CD4-positive, alpha-beta T cell (primary cell): ENCODE data around the gene GRIN3A. TPM values are rescaled to one million over a fixed set of nuclear protein-coding genes. Genes with fewer than 3 reads are reported as not detected.

ENCODE experiments used
- ATAC-seq: fragments of 200-7000 bp; cut with Tn5 transposase; one replicate; pipeline ENCODE4 v1.10.0; 2022; ENCODE audit warnings: mild to moderate bottlenecking; ENCODE audit not compliant: poor library complexity
- CTCF ChIA-PET: fragments of 350-600 bp; sonication (Branson Sonifier 250); formaldehyde crosslinking; loops from one replicate; lab custom pipeline; 2021; ENCODE audit warnings: antibody characterized with exemption, inconsistent platforms; lab: Charles Lee
- POLR2A ChIA-PET: fragments of 350-600 bp; sonication (Branson Sonifier 250); formaldehyde crosslinking; loops from one replicate; lab custom pipeline; 2021; ENCODE audit warnings: antibody characterized with exemption, inconsistent platforms; lab: Charles Lee
- DNase-seq, 14 experiments: peaks; one replicate each; pipeline ENCODE4 v3.0.0-alpha.2; 2013 to 2020; ENCODE audit warnings: mixed read lengths in 2 of 14
- H3K27ac ChIP-seq, 2 donors: one replicate each; pipeline versions ENCODE4 v1.5.1 to v1.7.0; 2013; ENCODE audit warnings: low read length in 2 of 2, low read depth in 1 of 2, mild to moderate bottlenecking in 1 of 2
- H3K27me3 ChIP-seq, 2 experiments: 1 replicate in 1 of 2; 2 replicates in 1 of 2; pipeline versions ENCODE4 v1.6.1 to v1.7.0; 2013; ENCODE audit warnings: low read length in 2 of 2, control low read depth in 1 of 2, mild to moderate bottlenecking in 1 of 2, moderate library complexity in 1 of 2; ENCODE audit not compliant: insufficient read depth in 2 of 2, control insufficient read depth in 1 of 2
- H3K36me3 ChIP-seq: one replicate; pipeline ENCODE4 v1.6.1; 2013; ENCODE audit warnings: low read length, control low read depth; ENCODE audit not compliant: insufficient read depth
- H3K4me1 ChIP-seq: one replicate; pipeline ENCODE4 v1.6.1; 2013; ENCODE audit warnings: low read length, control low read depth; ENCODE audit not compliant: insufficient read depth
- H3K4me3 ChIP-seq: one replicate; pipeline ENCODE4 v1.5.1; 2013; ENCODE audit warnings: mild to moderate bottlenecking, low read length, moderate library complexity
- H3K9me3 ChIP-seq, 2 experiments: 1 replicate in 1 of 2; 2 replicates in 1 of 2; pipeline versions ENCODE4 v1.6.1 to v1.7.0; 2013; ENCODE audit warnings: low read length in 2 of 2, mild to moderate bottlenecking in 2 of 2, control low read depth in 1 of 2, moderate library complexity in 1 of 2; ENCODE audit not compliant: control insufficient read depth in 1 of 2, insufficient read depth in 1 of 2
- H3K27ac Mint-ChIP-seq: one replicate; pipeline ENCODE4 v1.8.0; 2020; ENCODE audit warnings: mixed read lengths
- H3K27me3 Mint-ChIP-seq: one replicate; pipeline ENCODE4 v1.8.0; 2021; ENCODE audit warnings: mixed read lengths
- H3K36me3 Mint-ChIP-seq: one replicate; pipeline ENCODE4 v1.8.0; 2021; ENCODE audit warnings: low read depth, mixed read lengths
- H3K4me1 Mint-ChIP-seq: one replicate; pipeline ENCODE4 v1.8.0; 2021; ENCODE audit warnings: low read depth, mixed read lengths
- H3K4me3 Mint-ChIP-seq: one replicate; pipeline ENCODE4 v1.8.0; 2020; ENCODE audit warnings: mild to moderate bottlenecking, mixed read lengths
- H3K9me3 Mint-ChIP-seq: one replicate; pipeline ENCODE4 v1.8.0; 2020; ENCODE audit warnings: mixed read lengths
- CTCF ChIP-seq: fragments of 200-600 bp; IDR thresholded peaks from one replicate; pipeline ENCODE4 v1.8.0; 2022; ENCODE audit warnings: antibody characterized with exemption, mild to moderate bottlenecking
- intact Hi-C, 2 experiments: fragments of 100-400 bp; cut with DNase I in 1 of 2; cut with micrococcal nuclease in 1 of 2; formaldehyde crosslinking; loops; one replicate each; pipeline versions ENCODE4 v1.15.1 to v1.9.0; 2023 to 2025; cut with DNase I, micrococcal nuclease
- total RNA-seq, 174 experiments: library from RNA in 2 of 174; stranded (reverse) in 2 of 174; gene quantifications; one replicate each; pipeline ENCODE4 v1.2.3 and lab custom pipeline; 2021 to 2026

GRIN3A gene
- total RNA-seq, 2 experiments from 2014 or later = 0.03 TPM; not detected in 1

DNA sequence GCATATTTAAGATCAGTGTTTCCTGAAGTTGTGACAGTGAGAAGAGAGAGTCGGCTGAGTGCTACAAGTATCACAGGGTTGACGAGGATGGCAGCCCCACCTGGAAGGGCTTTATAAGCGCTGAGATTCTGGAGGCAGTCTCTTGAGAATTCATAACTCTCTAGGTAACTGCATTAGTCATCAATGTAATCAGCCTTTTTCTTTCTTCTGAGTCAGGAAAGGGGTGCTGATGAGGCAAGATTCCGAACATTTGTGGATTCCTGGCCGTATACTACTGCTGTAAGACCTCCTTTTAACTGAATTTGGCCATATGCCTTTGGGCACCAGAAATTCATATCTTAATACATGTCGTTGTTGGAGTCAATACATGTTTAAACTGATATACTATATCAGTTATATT lies 211.4 kb downstream of the GRIN3A start:
- ATAC-seq = no peak
- peaks cover 49% of the 10 kb centered on the region for H3K27me3 Mint-ChIP-seq
- no peak overlapping the region for H3K4me3 Mint-ChIP-seq
- peaks cover 8 to 9% of the 10 kb centered on the region in 2 experiments for H3K27me3 ChIP-seq
- H3K9me3 ChIP-seq = no peaks in the 10 kb centered on the region
- TF ChIP-seq CTCF = no peak
- CTCF ChIA-PET = no interaction called here
- H3K4me1 ChIP-seq = no peaks in the 10 kb centered on the region
- H3K4me1 Mint-ChIP-seq = no peaks in the 10 kb centered on the region
- H3K9me3 Mint-ChIP-seq = no peaks in the 10 kb centered on the region
- no peak overlapping the region for H3K27ac Mint-ChIP-seq
- no peak overlapping the region for H3K27ac ChIP-seq
- H3K36me3 Mint-ChIP-seq = no peaks in the 10 kb centered on the region
- no peak overlapping the region for H3K4me3 ChIP-seq
- intact Hi-C loops = loop anchor here in 1 of 2 experiments (10.0 kb wide), 1 partner anchor 812 kb away; no protein-coding TSS in a partner anchor
- DNase-seq = no peak
- no peaks in the 10 kb centered on the region for H3K36me3 ChIP-seq
- POLR2A ChIA-PET = no interaction called here

DNA sequence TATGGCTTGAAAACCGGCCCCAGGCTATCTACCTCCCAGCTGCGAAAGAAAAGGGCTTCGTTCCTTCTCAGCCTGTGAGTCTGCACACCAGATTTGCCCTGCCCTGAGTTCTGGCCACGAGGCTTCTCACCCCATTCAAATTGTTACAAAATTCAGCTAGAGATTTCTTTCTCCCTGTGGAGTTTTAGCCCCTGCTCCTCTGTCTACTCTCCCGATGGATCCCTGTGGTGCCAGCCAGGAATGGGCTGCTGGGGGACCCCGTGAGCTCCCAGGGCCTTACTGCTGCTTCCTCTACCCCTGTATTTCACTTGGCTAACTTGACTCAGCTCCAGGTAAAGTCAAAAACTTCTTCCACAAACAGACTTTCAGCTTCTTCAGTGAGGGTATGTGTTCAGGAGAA lies 214.1 kb downstream of the GRIN3A start:
- Histone ChIP-seq H3K36me3 (no peaks in the 10 kb centered on the region), H3K4me1 (no peaks in the 10 kb centered on the region), H3K27me3 (peaks cover 8 to 9% of the 10 kb centered on the region in 2 experiments), H3K27ac (no peak overlapping the region), H3K9me3 (no peaks in the 10 kb centered on the region), H3K4me3 (no peak overlapping the region)
- Mint-ChIP-seq H3K4me1 (no peaks in the 10 kb centered on the region), H3K36me3 (no peaks in the 10 kb centered on the region), H3K27me3 (peaks cover 73% of the 10 kb centered on the region), H3K9me3 (no peaks in the 10 kb centered on the region), H3K27ac (no peak overlapping the region), H3K4me3 (no peak overlapping the region)
- intact Hi-C loops = loop anchor here in 1 of 2 experiments (10.0 kb wide), 1 partner anchor 810 kb away; no protein-coding TSS in a partner anchor
- ChIA-PET CTCF (interaction anchor here (1.4 kb wide), 1 partner anchor 65 kb away, joined by 4 read pairs; no protein-coding TSS in a partner anchor), POLR2A (no interaction called here)
- ATAC-seq = no peak
- TF ChIP-seq CTCF = no peak
- DNase-seq = no peak

Other genes starting within 250 kb of the GRIN3A start
- 10 to 100 TPM; 26.9 to 27.6 TPM for gene RNF20, start 204.8 kb downstream of the GRIN3A start, total RNA-seq
- not detected for gene PPP3R2, start 143.7 kb downstream of the GRIN3A start, total RNA-seq